ENCODE results near the gene SEC61A1. TPM values are rescaled to one million over a fixed set of nuclear protein-coding genes. Genes with fewer than 3 reads are reported as not detected.

Gene SEC61A1
- polyA plus RNA-seq, 3 donors = 62.8 to 136 (median 114) TPM

DNA sequence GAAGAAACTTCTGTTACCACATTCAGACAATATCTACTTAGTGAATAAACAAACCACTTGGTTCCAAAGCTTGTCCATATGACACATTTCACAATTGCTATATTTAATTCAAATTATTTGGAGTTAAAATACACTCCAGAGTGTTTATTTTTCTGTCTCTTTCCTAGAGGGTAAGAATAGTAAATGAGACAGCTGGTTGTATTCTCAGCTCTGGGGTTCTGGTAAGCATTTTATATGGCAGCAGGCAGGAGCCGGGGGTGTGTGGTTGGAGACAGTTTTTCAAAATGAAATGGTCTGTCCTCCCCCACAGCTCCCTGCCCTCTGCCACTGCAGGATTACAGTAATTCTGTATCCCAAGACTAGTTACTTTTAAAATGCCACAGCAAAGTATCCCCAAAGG lies 10.9 kb upstream of the SEC61A1 start:
- WGBS (ENCODE audit: insufficient coverage) = no CpG with 5 or more reads among the region's 1 CpG
- Histone ChIP-seq H3K36me3 (replicated peaks in 1 of 2; ENCODE audit: control insufficient read depth in 1 of 2, insufficient read depth in 2 of 2, low read length in 2 of 2) (no peaks in the 10 kb centered on the region), H3K27ac (ENCODE audit: low read depth in 1 of 2, low read length in 2 of 2) (no peak overlapping the region), H3K4me2 (replicated peaks; ENCODE audit: extremely low read depth, low read length, poor library complexity, severe bottlenecking) (no peak overlapping the region), H3K4me3 (replicated peaks in 1 of 3; ENCODE audit: low read depth in 2 of 3, low read length in 3 of 3) (no peak overlapping the region), H3K4me1 (ENCODE audit: control insufficient read depth in 1 of 2, insufficient read depth in 2 of 2, low read length in 2 of 2) (no peaks in the 10 kb centered on the region), H3K27me3 (ENCODE audit: control insufficient read depth in 2 of 2, insufficient read depth in 2 of 2, low read length in 2 of 2) (peaks cover 2% of the 10 kb centered on the region in 2 donors), H3K9ac (ENCODE audit: insufficient read depth, low read length, poor library complexity, severe bottlenecking) (no peak overlapping the region), H4K20me1 (ENCODE audit: insufficient read depth, low read length) (no peaks in the 10 kb centered on the region), H3K79me2 (ENCODE audit: insufficient read depth, low read length) (no peaks in the 10 kb centered on the region), H3K9me3 (replicated peaks in 1 of 2; ENCODE audit: control insufficient read depth in 1 of 2, insufficient read depth in 1 of 2, low read length in 2 of 2) (no peaks in the 10 kb centered on the region), H2AFZ (ENCODE audit: insufficient read depth, low read depth, low read length, poor library complexity, severe bottlenecking) (no peak overlapping the region)
- Mint-ChIP-seq H3K27ac (no peak overlapping the region), H3K9me3 (peaks cover 0 to 4% (median 0%) of the 10 kb centered on the region in 7 donors), H3K27me3 (ENCODE audit: low read depth in 3 of 3) (peaks cover 11 to 33% (median 16%) of the 10 kb centered on the region in 3 donors), H3K36me3 (no peaks in the 10 kb centered on the region), H3K4me3 (no peak overlapping the region), H3K4me1 (no peaks in the 10 kb centered on the region)
- no peak for DNase-seq
- intact Hi-C loops (cut with micrococcal nuclease) = no loop called here
- TF ChIP-seq, protein P1, sequence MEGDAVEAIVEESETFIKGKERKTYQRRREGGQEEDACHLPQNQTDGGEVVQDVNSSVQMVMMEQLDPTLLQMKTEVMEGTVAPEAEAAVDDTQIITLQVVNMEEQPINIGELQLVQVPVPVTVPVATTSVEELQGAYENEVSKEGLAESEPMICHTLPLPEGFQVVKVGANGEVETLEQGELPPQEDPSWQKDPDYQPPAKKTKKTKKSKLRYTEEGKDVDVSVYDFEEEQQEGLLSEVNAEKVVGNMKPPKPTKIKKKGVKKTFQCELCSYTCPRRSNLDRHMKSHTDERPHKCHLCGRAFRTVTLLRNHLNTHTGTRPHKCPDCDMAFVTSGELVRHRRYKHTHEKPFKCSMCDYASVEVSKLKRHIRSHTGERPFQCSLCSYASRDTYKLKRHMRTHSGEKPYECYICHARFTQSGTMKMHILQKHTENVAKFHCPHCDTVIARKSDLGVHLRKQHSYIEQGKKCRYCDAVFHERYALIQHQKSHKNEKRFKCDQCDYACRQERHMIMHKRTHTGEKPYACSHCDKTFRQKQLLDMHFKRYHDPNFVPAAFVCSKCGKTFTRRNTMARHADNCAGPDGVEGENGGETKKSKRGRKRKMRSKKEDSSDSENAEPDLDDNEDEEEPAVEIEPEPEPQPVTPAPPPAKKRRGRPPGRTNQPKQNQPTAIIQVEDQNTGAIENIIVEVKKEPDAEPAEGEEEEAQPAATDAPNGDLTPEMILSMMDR (IDR thresholded peaks at IDR 0.05) = no peak

- 100% methylated on average over 1 of the region's 3 CpGs for WGBS (ENCODE audit: insufficient coverage)
- intact Hi-C loops (cut with micrococcal nuclease) = loop anchor here in 1 of 2 donors (10.0 kb wide), 2 partner anchors 376 to 456 kb away; partner anchors contain the start of genes ABTB1, MCM2 and TPRA1
- Histone ChIP-seq H4K20me1 (ENCODE audit: insufficient read depth, low read length) (peaks cover 26% of the 10 kb centered on the region), H3K79me2 (ENCODE audit: insufficient read depth, low read length) (peaks cover 41% of the 10 kb centered on the region), H3K27me3 (ENCODE audit: control insufficient read depth in 2 of 2, insufficient read depth in 2 of 2, low read length in 2 of 2) (peaks cover 2 to 4% of the 10 kb centered on the region in 2 donors), H2AFZ (ENCODE audit: insufficient read depth, low read depth, low read length, poor library complexity, severe bottlenecking) (peak overlapping the region; percentile 98), H3K36me3 (replicated peaks in 1 of 2; ENCODE audit: control insufficient read depth in 1 of 2, insufficient read depth in 2 of 2, low read length in 2 of 2) (peaks cover 4 to 21% of the 10 kb centered on the region in 2 donors), H3K4me3 (replicated peaks in 1 of 3; ENCODE audit: low read depth in 2 of 3, low read length in 3 of 3) (no peak overlapping the region), H3K27ac (ENCODE audit: low read depth in 1 of 2, low read length in 2 of 2) (no peak overlapping the region), H3K9ac (ENCODE audit: insufficient read depth, low read length, poor library complexity, severe bottlenecking) (no peak overlapping the region), H3K9me3 (replicated peaks in 1 of 2; ENCODE audit: control insufficient read depth in 1 of 2, insufficient read depth in 1 of 2, low read length in 2 of 2) (no peaks in the 10 kb centered on the region), H3K4me1 (ENCODE audit: control insufficient read depth in 1 of 2, insufficient read depth in 2 of 2, low read length in 2 of 2) (peaks cover 28 to 36% of the 10 kb centered on the region in 2 donors), H3K4me2 (replicated peaks; ENCODE audit: extremely low read depth, low read length, poor library complexity, severe bottlenecking) (no peak overlapping the region)
- DNase-seq = no peak
- Mint-ChIP-seq H3K4me3 (no peak overlapping the region), H3K36me3 (peaks cover 15 to 23% of the 10 kb centered on the region in 2 donors), H3K27ac (no peak overlapping the region), H3K27me3 (ENCODE audit: low read depth in 3 of 3) (peaks cover 9 to 11% (median 10%) of the 10 kb centered on the region in 3 donors), H3K9me3 (peaks cover 0 to 2% (median 0%) of the 10 kb centered on the region in 7 donors), H3K4me1 (peaks cover 37% of the 10 kb centered on the region)
- TF ChIP-seq, protein P1 (IDR thresholded peaks at IDR 0.05) = no peak
Observed at GRCh38 chr3:128050597-128050996, 1.6 kb upstream of the SEC61A1 start.

Measured in CD14-positive monocyte (primary cell).